H9 (cell line): Measurements from ENCODE around the gene RSBN1. TPM values are rescaled to one million over a fixed set of nuclear protein-coding genes. Genes with fewer than 3 reads are reported as not detected.

Experiments used
- DNase-seq: peaks from one replicate; pipeline ENCODE4 v3.0.0-alpha.2; 2017
- H2AFZ ChIP-seq: one replicate; pipeline ENCODE4 v1.6.1; 2013; ENCODE audit warnings: mild to moderate bottlenecking, low read length, control low read depth, moderate library complexity
- H2AK5ac ChIP-seq: 2 replicates; pipeline ENCODE4 v1.6.1; 2013; ENCODE audit warnings: low read length, control low read depth, mixed read lengths; ENCODE audit not compliant: insufficient read length
- H2BK120ac ChIP-seq: one replicate; pipeline ENCODE4 v1.6.1; 2013; ENCODE audit warnings: low read depth, mild to moderate bottlenecking, low read length, control low read depth, inconsistent platforms; ENCODE audit not compliant: poor library complexity, severe bottlenecking
- H2BK12ac ChIP-seq: 2 replicates; pipeline ENCODE4 v1.6.1; 2013; ENCODE audit warnings: low read length, control low read depth, mixed read lengths, low read depth; ENCODE audit not compliant: insufficient read length
- H2BK15ac ChIP-seq: 2 replicates; pipeline ENCODE4 v1.6.1; 2013; ENCODE audit warnings: low read depth, low read length, control low read depth
- H2BK20ac ChIP-seq: one replicate; pipeline ENCODE4 v1.6.1; 2013; ENCODE audit warnings: low read depth, mild to moderate bottlenecking, low read length, control low read depth, inconsistent platforms; ENCODE audit not compliant: poor library complexity, severe bottlenecking
- H2BK5ac ChIP-seq: 2 replicates; pipeline ENCODE4 v1.6.1; 2013; ENCODE audit warnings: low read length, control low read depth, mixed read lengths; ENCODE audit not compliant: insufficient read length
- H3K14ac ChIP-seq: 2 replicates; pipeline ENCODE4 v1.6.1; 2013; ENCODE audit warnings: low read length, control low read depth; ENCODE audit not compliant: insufficient read depth
- H3K18ac ChIP-seq: 2 replicates; pipeline ENCODE4 v1.6.1; 2013; ENCODE audit warnings: low read depth, mild to moderate bottlenecking, mixed read lengths, low read length, control low read depth; ENCODE audit not compliant: insufficient read length
- H3K23ac ChIP-seq: 2 replicates; pipeline ENCODE4 v1.6.1; 2013; ENCODE audit warnings: low read length, control low read depth, mixed read lengths, low read depth; ENCODE audit not compliant: insufficient read length
- H3K23me2 ChIP-seq: 2 replicates; pipeline ENCODE4 v1.6.1; 2013; ENCODE audit warnings: low read depth, mild to moderate bottlenecking, mixed read lengths, low read length, control low read depth; ENCODE audit not compliant: insufficient read length, poor library complexity, severe bottlenecking
- H3K27ac ChIP-seq: 2 replicates; pipeline ENCODE4 v1.5.1; 2013; ENCODE audit warnings: low read length, control low read depth, mixed read lengths, low read depth; ENCODE audit not compliant: insufficient read length
- H3K27me3 ChIP-seq: 2 replicates; pipeline ENCODE4 v1.6.1; 2013; ENCODE audit warnings: low read length, control low read depth, inconsistent platforms; ENCODE audit not compliant: insufficient read depth
- H3K4ac ChIP-seq: 2 replicates; pipeline ENCODE4 v1.6.1; 2013; ENCODE audit warnings: low read depth, mild to moderate bottlenecking, control low read depth, inconsistent platforms, low read length, moderate library complexity
- H3K4me1 ChIP-seq: 2 replicates; pipeline ENCODE4 v1.6.1; 2013; ENCODE audit warnings: low read length, control low read depth, inconsistent platforms; ENCODE audit not compliant: insufficient read depth
- H3K4me2 ChIP-seq: 2 replicates; pipeline ENCODE4 v1.6.1; 2013; ENCODE audit warnings: low read length, control low read depth, mixed read lengths; ENCODE audit not compliant: insufficient read length, insufficient read depth
- H3K56ac ChIP-seq: 2 replicates; pipeline ENCODE4 v1.6.1; 2013; ENCODE audit warnings: low read depth, mild to moderate bottlenecking, mixed read lengths, low read length, control low read depth; ENCODE audit not compliant: insufficient read length
- H3K79me1 ChIP-seq: 2 replicates; pipeline ENCODE4 v1.6.1; 2013; ENCODE audit warnings: low read depth, mild to moderate bottlenecking, moderate library complexity, low read length, control low read depth, inconsistent platforms; ENCODE audit not compliant: insufficient read depth, poor library complexity, severe bottlenecking
- H3K79me2 ChIP-seq: 2 replicates; pipeline ENCODE4 v1.6.1; 2013; ENCODE audit warnings: low read length, control low read depth, inconsistent platforms; ENCODE audit not compliant: insufficient read depth
- H3K9ac ChIP-seq: 2 replicates; pipeline ENCODE4 v1.6.1; 2013; ENCODE audit warnings: low read length, control low read depth, mixed read lengths; ENCODE audit not compliant: insufficient read length; ENCODE audit errors: extremely low read depth
- H3K9me3 ChIP-seq: one replicate; pipeline ENCODE4 v1.6.1; 2013; ENCODE audit warnings: low read depth, low read length, inconsistent platforms; ENCODE audit not compliant: control insufficient read depth
- H3T11ph ChIP-seq: one replicate; pipeline ENCODE4 v1.6.1; 2013; ENCODE audit warnings: mild to moderate bottlenecking, low read length, control low read depth, inconsistent platforms
- H4K20me1 ChIP-seq: one replicate; pipeline ENCODE4 v1.6.1; 2013; ENCODE audit not compliant: control insufficient read depth, insufficient read length, insufficient read depth
- H4K5ac ChIP-seq: 2 replicates; pipeline ENCODE4 v1.6.1; 2013; ENCODE audit warnings: low read depth, mild to moderate bottlenecking, mixed read lengths, low read length, control low read depth; ENCODE audit not compliant: insufficient read length
- H4K8ac ChIP-seq: replicated peaks from 2 replicates; pipeline ENCODE4 v1.6.1; 2013; ENCODE audit warnings: low read length, control low read depth, mixed read lengths, low read depth; ENCODE audit not compliant: insufficient read length
- H4K91ac ChIP-seq: 2 replicates; pipeline ENCODE4 v1.6.1; 2013; ENCODE audit warnings: low read depth, mild to moderate bottlenecking, moderate library complexity, mixed read lengths, low read length, control low read depth; ENCODE audit not compliant: insufficient read length
- H3K27ac Mint-ChIP-seq, 3 experiments: 2 replicates in 2 of 3; 3 replicates in 1 of 3; pipeline ENCODE4 v1.8.0; 2020 to 2021; ENCODE audit warnings: mixed read lengths in 3 of 3, mild to moderate bottlenecking in 1 of 3, moderate library complexity in 1 of 3
- H3K27me3 Mint-ChIP-seq: 2 replicates; pipeline ENCODE4 v1.8.0; 2021; ENCODE audit warnings: low read depth, mild to moderate bottlenecking, moderate library complexity, mixed read lengths
- H3K36me3 Mint-ChIP-seq, 3 experiments: 2 replicates in 2 of 3; 3 replicates in 1 of 3; pipeline ENCODE4 v1.8.0; 2020 to 2021; ENCODE audit warnings: low read depth in 3 of 3, mixed read lengths in 3 of 3; ENCODE audit not compliant: insufficient read depth in 1 of 3
- H3K4me1 Mint-ChIP-seq, 2 experiments: 2 replicates each; pipeline ENCODE4 v1.8.0; 2020; ENCODE audit warnings: mixed read lengths in 2 of 2
- H3K4me3 Mint-ChIP-seq, 2 experiments: 2 replicates in 1 of 2; 3 replicates in 1 of 2; pipeline ENCODE4 v1.8.0; 2020 to 2021; ENCODE audit warnings: mild to moderate bottlenecking in 2 of 2, mixed read lengths in 2 of 2, moderate library complexity in 1 of 2
- H3K9me3 Mint-ChIP-seq, 2 experiments: 2 replicates in 1 of 2; 3 replicates in 1 of 2; pipeline ENCODE4 v1.8.0; 2020; ENCODE audit warnings: mild to moderate bottlenecking in 2 of 2, mixed read lengths in 2 of 2, moderate library complexity in 1 of 2
- CTCF ChIP-seq: fragments of 200-600 bp; sonication (generic); conservative IDR thresholded peaks from 3 replicates; pipeline ENCODE4 v1.8.0; 2021; ENCODE audit warnings: antibody characterized with exemption, mild to moderate bottlenecking
- WGBS: extraction: QIAGEN DNeasy Blood & Tissue Kit; methylation state at CpG from one replicate; pipeline ENCODE4 v1.1.7; 2013; ENCODE audit warnings: missing lambda C conversion rate, low lambda C conversion rate, mixed read lengths; ENCODE audit not compliant: insufficient read length; ENCODE audit errors: extremely low coverage; 5-methylcytosine and 5-hydroxymethylcytosine counted together
- total RNA-seq: library from RNA; stranded (reverse); gene quantifications from 2 replicates; pipeline ENCODE4 v1.2.1, GENCODE V29; 2021

RSBN1 gene
- total RNA-seq, 1 experiment from 2014 or later: 11.0 TPM

DNA sequence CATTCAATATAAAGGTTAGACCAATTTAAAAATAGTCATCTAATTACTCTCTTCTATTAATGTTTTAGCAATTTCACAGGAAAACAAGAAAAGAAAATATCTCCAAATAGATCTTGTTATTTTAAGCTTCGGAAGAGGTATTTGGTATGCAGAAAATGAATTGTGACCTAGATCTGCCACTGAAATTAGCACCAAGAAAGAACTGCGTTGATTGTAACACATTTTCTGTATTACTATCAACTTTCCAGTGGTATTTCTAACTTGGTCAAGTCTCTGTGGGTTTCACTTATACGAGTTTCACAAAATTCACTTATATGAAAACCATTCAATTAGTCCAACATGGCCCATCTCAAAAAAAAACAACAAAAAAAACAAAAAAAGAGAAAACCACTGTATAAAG lies 11.8 kb downstream of the RSBN1 start:
- Histone ChIP-seq H3K23me2 (no peaks in the 10 kb centered on the region), H2BK120ac (no peak overlapping the region), H3K4me1 (no peaks in the 10 kb centered on the region), H3K9me3 (no peaks in the 10 kb centered on the region), H3K4ac (no peak overlapping the region), H3K27me3 (no peaks in the 10 kb centered on the region), H3K56ac (no peak overlapping the region), H2BK20ac (no peak overlapping the region), H3K79me2 (no peaks in the 10 kb centered on the region; the same call in 1 of the 2 replicates), H2BK12ac (no peak overlapping the region), H3K23ac (no peak overlapping the region), H4K5ac (no peak overlapping the region), H3K14ac (no peak overlapping the region), H2BK5ac (no peak overlapping the region), H3K18ac (no peak overlapping the region), H4K91ac (no peak overlapping the region), H3K79me1 (peaks cover 11% of the 10 kb centered on the region), H3K9ac (no peak overlapping the region), H3K27ac (no peak overlapping the region), H2AFZ (no peak overlapping the region), H4K20me1 (no peaks in the 10 kb centered on the region), H2BK15ac (no peak overlapping the region), H3K4me2 (no peak overlapping the region), H2AK5ac (no peak overlapping the region), H3T11ph (no peak overlapping the region), H4K8ac (no peak overlapping the region)
- H3K27ac Mint-ChIP-seq: no peak overlapping the region
- no peak for DNase-seq
- no peaks in the 10 kb centered on the region for H3K27me3 Mint-ChIP-seq
- peaks cover 8% of the 10 kb centered on the region in 2 experiments for H3K4me1 Mint-ChIP-seq
- H3K36me3 Mint-ChIP-seq: peaks cover 7 to 19% (median 13%) of the 10 kb centered on the region in 3 experiments; a peak in 5 of 7 replicates
- TF ChIP-seq CTCF: no peak
- WGBS: no CpG with 5 or more reads among the region's 3 CpGs
- no peaks in the 10 kb centered on the region for H3K9me3 Mint-ChIP-seq
- no peak overlapping the region for H3K4me3 Mint-ChIP-seq
